ENCODE results near the gene APEH.

APEH gene

GRCh38 chr3:49732597-49732996, 58.4 kb downstream of the APEH start:
- DNase-seq: no peak

- DNase-seq: no peak
Measured at GRCh38 chr3:49733551-49733950, 59.4 kb downstream of the APEH start.
